GM18868 (cell line): ENCODE results near the gene CACNA1F.
"Not testable (repeated sequence)": the region's sequence is repeated elsewhere in the genome, so short reads cannot be mapped to it uniquely, and the experiment has no call there.

ENCODE experiments used
- ATAC-seq: cut with Tn5 transposase; IDR thresholded peaks from one replicate; pipeline ENCODE4 v1.9.1; 2021; ENCODE audit warnings: mild to moderate bottlenecking, moderate library complexity; ENCODE audit not compliant: unreplicated experiment

Gene CACNA1F

DNA sequence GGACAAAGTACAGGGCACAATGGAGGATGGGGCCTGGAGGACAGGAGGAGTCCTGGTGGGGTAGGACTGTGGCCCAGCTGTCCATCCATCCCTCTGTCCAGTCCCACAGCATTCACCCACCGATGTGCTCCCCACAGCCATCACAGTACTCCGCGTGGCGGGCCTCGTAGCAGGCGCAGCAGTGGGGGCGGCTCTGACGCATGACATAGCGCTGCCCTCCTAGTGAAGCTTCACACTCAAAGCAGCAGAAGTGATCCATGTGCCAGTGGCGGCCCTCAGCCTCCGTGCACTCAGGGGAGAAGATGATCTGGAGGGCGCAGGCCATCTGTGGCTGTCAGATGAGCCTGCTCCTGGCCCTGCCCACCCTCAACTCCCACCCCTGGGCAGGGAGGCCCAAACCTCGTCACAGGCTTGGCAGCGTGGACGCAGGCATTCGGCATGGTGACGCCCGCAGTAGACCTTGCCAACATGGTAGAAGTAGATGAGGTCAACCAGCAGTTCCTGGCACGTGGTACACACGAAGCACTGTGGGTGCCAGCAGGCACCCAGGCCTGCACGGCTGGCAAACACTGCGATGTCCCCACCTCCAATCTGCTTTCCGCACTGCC, 55.2 kb downstream of the CACNA1F start:
- ATAC-seq = no peak

DNA sequence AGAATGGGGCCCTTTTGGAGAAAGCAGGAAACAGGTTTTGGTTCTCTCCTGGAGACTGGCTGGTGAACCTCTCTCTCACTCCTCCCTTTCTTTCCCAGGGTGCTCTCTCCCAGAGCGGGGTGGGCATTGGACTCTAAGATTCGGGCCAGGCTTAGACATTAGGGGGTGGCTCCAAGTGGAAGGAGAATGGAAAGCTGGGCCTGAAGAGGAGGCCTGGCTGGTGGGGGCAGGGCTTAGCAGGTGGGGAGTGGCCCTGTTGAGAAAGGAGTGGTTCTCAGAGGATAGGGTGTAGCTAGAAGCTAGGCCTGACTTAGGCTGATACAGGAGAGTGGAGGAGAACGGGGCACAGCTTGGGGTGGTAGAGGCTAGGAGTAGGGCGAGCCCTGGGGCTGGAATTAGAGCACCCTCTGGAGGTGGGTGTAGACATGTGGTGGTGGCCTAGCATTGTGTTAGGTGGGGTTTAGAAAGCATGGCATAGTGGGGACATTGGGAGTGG, 55.8 kb downstream of the CACNA1F start:
- no peak for ATAC-seq

DNA sequence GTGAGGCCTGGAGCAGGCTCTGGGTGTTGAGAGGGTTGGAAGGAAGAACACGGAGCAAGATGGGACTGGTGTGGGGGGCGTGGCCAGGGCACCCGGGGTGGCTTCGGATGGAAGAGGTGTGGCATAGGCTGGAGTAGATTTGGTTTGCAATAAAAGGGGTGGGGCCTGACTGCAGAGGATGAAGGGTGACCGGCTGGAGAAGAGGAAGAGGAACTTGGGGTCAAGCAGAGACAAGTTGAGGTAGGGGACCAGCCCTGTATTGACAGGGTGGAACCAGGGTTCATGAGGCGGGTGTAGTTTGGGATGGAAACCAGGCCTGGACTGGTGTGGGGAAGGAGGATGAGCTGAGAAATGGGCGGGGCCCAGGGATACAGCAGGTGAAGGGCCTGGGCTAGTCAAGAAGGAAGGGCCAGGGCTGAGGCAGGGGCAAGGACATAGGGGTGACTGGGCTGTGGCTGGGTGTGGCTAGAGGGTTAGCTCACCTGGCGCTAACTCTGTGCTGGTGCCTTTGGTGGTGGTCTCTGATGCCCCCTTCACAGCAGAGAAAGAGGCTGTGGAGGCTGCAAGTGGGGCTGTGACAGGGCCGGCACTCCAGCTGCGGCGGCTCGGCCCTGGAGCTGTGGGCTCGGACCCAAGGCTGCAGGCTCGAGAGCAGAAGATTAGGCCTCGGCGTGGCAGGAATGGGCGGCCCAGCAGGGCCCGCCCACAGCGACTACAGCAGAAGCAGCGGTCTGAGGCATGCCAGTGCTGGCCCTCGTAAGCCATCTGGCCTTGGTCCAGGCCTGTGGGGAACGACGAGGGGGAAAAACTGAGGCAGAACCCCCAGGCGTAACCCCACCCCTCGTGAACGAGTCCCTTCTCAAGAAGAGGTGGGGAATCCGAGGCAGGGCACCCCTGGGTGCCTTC, 56.5 kb downstream of the CACNA1F start:
- ATAC-seq = no peak

DNA sequence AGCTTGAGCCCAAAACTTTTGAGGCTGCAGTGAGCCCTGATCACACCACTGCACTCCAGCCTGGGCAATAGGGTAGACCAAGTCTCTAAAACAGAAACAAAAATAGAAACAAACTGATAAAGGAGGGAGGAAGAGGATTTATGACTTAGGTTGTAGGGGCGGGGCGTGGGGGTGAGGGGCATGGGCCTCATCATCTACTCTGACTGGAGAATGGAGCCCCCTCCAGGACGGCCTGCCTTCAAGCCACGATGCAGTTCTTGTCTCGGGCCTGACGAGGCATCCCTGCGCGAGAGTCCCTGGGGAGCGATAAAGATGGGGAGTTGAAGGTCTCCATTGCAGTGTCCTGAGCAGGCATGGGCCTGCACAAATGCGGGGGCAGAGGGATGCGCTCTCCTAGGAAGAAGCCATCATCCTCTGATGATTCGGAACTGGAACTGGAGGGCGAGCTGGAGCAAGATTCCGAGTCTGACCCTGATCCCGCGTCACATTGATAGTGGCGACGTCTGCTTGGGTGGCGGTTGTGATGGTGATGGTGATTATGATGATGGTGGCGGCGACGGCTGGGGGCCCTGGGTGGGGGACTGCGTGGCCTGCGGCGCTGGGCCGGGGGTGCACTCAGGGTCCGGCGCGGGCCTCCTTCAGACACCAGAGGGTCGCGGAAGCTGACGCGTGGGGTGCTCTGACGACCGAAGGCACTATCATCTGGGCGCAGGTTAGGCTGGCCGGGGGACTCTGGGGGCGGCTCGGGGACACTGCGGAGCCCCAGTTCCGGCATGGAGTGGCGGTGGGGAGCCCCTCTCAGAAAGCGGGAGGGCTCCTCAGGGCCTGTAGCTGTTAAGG, 57.5 kb downstream of the CACNA1F start:
- ATAC-seq = no peak

DNA sequence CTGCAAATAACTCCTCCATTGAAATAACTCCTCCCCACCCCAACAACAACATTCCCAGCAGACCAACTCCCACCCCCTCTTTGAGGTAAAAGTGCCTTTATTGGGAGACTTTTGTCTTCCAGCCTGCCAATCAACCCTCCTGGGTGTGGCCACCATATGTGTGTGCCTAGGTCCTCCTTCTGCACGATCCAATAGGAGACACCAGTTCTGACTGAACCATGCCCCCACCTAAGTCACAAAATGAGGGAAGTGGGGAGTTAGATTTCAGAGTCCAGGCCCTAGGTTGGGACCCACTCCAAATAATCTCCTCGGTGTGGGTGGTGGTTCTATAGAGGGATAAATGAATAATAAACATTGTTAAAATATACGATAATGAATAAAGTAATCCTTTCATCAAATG, 58.4 kb downstream of the CACNA1F start:
- ATAC-seq = no peak

DNA sequence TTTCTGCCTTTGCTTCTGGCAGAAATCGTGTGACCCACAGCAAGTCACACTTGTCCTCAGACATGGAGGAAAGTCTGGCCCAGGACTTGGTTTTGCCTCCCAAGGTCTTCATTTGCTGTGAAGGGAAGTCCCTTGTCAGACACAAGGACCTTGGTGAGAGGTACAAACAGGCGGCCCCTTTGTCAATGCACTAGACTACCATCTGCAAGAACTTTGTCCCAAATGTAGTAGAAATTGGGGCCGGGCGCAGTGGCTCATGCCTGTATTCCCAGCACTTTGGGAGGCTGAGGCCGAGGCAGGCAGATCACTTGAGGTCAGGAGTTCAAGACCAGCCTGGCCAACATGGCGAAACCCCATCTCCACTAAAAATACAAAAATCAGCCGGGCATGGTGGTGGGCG, 59.6 kb downstream of the CACNA1F start:
- ATAC-seq = not testable (repeated sequence)

DNA sequence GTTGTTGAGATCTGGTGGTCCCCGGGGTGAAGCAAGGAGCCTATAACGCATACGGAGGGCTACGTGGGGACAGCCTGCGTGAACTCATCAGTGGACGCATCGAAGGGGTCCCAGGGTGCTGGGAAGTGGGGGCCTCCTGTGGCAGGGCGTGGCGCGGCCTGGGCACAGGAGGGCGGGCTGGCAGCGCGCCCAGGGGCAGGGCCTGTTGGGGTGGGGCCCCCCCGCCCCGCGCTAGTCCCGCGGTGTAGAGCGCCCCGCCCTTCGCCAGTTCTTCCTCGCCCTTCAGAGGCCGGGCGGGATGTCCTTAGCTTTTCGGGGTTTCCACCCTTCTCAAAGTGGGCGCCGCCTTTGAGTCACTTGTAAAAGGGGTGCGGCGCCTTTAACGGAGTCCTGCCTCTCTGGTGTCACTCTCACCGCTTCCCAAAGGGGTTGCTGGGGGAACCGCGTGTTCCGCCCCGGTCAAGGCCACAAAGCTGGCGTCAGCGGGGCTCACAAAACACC, 60.8 kb downstream of the CACNA1F start:
- ATAC-seq = peak; percentile 81

DNA sequence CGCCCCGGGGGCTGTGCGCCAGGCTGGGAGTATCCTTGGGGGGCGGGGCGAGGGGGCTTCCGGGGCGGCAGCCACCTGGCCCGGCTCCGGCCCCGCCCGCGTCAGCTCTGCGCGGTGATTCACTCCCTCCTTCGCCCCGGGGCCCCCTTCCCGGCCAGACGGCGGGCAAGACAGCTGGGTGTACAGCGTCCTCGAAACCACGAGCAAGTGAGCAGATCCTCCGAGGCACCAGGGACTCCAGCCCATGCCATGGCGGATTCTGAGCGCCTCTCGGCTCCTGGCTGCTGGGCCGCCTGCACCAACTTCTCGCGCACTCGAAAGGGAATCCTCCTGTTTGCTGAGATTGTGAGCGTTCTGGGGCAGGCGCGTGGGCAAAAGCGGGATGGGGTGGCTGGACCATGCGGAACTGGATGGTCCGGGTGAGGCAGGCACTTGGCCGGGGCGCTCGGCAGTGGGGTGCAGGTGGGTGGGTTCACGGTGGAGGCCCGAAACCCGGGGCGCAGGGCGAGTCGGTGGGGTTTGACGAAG, 61.3 kb downstream of the CACNA1F start, which contains the start of gene PLP2:
PLP2 (plus strand) TSS at position 147 of the 528 bp plus-strand sequence; CDS start at position 250, 103 bp downstream.
- peak; percentile 44 for ATAC-seq

DNA sequence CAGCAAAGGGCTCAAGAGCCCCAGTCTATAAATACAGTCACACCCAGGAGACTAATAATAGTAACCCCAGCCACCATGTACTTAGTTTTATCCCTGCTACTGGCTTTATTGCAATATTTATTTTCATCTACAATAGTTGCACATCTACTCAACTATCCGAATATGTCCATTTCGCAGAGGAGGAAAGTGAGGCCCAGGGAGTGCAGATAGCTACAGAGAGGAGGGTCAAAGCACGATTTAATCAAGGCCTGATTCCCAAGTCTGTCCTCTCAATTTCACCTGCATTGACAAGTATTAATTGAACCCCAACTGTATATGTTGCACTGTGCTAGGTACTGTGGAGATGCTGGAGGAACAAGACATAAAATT, 65.4 kb downstream of the CACNA1F start:
- ATAC-seq = no peak

DNA sequence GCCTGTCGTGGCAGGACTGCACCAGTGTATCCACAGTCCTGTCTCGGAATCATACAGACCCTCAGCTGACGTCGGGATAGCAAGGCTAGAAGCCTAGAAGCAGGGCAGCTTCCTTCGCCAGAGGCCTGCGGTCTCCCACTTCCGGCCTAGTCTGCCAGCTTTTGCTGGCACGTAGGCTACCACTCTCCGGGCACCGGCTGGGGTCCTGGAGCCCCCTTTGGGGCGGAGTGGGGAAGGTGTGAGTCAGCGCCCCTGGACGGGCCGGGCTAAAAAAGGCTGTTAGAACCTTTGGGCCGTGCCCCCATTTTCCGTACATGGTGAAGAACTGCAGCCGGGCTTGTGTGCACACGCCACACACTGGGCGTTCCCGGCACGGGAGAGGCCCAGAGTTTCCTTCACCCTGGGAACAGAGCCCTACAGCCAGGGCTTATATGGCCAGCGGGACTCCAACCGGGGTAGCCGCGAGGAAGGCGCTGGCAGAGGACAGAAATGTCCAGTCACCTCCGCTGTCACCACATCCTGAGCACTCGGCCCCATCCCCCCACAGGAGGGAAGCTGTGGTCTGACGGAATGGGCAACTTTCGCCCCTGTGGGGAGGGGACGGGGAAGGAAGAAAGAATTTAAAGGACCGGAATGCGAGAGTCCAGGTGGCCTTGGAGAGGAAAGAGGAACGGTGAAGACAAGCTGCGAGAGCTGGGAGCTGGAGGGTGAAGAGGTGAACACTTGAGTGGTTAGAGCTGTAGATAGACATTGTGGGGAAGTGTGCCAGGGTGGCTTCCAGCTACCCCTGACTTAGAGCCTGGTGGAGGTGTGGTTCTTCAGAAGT, 66.0 kb downstream of the CACNA1F start:
- peak; percentile 28 for ATAC-seq

DNA sequence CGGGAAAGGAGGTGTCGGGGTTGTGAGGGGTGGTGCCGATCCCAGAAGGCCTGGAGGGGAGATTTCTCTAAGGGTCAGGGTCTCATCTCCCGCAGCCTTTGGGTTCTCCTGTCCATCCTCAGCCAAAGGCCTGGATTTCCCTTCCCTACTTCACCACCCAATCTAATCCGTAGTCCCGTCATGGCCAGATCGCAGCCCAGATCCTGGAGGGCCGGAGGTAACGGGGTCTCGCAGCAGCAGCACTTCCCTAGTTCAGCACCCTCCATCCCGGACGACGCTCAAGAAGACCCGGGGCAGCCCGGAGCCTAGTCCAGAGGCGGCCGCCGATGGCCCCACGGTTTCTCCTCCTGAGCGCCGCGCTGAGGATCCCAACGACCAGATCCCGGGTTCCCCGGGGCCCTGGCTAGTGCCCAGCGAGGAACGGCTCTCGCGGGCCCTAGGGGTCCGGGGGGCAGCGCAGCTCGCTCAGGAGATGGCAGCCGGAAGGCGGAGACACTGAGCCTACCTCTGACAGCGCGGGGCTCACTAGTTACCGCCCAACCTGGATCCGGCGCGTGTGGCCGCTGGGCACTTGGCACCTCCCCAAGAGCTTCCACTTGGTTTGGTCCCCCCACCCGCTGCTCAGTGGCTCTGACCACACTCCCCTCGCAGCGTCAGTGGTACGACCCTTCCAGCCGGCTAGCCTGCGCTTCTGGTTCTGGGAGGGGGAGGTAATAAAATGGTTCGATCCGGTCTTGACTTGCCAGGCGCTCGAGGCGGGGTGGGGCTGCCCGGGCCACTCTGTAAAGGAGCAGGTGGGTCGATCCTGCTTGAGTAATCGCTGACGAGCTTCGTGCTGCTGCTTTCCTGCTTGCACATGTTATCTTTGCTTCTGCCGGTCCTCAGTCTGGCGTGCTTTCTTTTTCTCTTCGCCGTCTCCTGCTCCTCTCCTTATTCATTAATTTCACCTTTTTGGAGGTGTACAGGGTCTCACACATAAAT, 66.9 kb downstream of the CACNA1F start:
- ATAC-seq = peak; percentile 51

DNA sequence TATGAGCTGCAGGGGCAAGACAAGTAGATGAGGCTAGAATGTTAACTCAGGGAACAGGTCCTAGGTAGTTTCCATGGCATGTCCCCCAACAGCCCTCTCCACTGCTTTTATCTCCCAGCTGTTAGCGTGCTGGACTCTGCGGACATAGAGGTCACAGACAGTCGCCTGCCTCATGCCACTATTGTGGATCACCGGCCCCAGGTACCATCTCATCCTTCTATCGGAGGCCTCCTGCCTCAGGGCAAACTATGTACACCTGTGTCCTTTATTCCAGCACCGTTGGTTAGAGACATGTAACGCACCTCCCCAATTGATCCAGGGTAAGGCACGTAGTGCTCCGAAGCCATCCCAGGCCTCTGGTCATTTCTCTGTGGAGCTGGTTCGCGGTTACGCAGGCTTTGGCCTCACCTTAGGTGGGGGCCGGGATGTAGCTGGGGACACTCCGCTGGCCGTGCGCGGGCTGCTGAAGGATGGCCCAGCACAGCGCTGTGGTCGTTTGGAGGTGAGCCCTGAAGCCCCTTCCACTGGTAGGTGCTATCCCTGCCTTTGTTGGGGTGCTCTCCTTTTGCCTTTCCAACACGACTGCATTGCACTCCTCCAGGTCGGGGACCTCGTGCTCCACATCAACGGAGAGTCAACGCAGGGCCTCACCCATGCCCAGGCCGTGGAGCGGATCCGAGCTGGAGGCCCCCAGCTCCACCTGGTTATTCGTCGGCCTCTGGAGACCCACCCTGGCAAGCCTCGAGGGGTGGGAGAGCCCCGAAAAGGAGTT, 68.4 kb downstream of the CACNA1F start:
- no peak for ATAC-seq

DNA sequence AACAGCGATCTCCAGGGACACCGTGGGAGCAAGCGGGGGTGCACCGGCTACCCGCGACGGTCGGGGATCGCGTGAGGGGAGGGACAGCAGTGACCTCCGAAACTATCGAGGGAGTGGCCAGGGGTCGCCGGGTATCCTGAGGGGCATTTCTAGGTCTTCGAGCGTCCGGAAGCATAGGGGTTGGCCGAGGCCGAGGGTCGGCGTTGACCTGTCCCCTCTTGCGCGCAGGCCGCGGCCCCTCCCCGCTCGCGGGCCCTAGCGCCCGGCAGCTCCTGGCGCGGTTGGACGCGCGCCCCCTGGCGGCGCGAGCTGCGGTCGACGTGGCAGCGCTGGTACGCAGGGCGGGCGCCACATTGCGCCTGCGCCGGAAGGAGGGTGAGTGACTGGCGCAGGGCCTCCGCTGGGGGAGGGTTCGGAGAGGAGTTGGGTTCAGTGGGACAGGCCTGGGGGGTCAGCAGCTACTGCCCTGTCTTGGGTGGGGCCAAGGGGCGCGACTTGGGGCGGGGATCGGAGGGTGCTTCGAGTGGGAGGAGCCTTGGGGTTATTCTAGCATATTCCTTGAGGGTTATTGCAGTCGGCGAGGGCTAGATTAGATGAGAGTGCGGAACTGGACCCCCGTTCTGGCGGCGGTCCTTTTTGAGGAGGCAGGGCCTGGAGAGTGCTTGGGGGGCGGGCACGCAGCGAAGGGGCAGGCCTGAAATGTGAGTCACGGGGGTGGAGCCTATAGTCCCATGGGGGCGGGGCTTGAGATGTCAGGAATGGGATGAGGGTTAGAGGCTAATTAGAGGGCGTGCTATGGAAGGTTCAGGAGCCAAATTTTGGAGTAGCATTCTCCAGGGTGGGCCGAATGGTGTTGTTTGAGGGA, 69.4 kb downstream of the CACNA1F start:
- peak; percentile 51 for ATAC-seq

DNA sequence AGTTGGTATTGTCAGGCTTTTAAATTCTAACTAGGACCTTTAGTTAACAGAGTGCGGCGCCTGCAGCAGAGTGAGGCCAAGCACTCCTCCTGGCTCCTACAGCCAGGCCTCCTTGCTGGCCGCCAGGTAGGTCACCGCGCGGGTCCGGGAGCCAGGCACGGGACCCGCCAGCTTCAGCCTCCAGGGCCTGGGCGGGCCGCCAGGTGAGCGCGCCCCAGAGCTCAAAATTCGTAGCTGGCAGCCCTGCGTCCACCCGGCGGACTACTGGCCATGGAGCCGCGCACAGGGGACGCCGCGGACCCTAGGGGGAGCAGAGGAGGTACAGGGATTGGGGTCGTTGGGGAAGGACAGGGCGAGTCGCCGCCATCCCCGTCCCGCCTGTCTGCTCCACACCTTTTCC, 70.5 kb downstream of the CACNA1F start, which contains the start of gene MAGIX:
MAGIX (plus strand) TSS at position 139 of the 400 bp plus-strand sequence; CDS start at position 271, 132 bp downstream.
- ATAC-seq = no peak

DNA sequence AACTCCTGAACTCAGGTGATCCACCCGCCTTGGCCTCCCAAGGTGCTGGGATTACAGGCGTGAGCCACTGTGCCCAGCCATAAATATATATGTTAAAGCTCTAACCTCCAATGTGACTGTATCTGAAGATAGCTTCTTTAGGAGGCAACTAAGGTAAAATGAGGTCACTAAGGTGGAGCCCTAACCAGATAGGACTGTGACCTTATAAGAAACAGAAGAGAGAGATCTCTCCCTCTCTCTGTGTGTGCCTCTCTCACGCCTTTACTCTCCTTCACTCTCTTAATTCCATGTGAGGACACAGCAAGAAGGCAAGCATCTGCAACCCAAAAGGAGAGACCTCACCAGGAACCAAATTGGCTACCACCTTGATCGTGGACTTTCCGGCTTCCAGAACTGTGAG, 71.5 kb downstream of the CACNA1F start:
- no peak for ATAC-seq

DNA sequence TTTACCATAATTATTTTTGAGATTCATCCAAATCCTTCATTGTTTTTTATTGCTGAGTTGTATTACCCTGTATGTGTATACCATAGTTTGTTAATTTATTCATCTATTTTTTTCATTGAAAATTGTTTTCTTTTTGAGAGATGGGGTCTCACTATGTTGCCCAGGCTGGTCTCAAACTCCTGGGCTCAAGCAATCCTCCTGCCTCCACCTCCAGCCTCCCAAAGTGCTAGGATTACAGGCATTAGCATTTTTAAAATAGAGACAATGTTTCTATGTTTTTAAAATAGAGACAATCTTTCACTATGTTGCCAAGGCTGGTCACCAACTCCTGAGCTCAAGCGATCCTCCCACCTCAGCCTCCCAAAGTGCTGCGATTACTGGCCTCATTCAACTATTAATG, 72.2 kb downstream of the CACNA1F start:
- no peak for ATAC-seq

DNA sequence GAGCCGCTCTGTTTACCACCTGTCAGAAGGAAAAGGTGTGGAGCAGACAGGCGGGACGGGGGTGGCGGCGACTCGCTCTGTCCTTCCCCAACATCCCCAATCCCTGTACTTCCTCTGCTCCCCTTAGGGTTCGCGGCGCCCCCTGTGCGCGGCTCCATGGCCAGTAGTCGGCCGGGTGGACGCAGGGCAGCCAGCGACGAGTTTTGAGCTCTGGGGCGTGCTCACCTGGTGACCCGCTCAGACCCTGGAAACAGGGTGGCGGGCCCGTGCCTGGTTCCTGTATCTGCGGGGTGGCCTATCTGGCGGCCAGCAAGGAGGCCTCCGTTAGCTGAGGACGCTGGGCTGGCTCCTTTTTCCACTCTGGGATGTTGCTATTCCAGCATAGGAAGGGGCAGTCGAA, 75.9 kb downstream of the CACNA1F start:
- no peak for ATAC-seq
